ENCODE measurements around the gene SP4.

GRCh38 chr7:21408481-21408820, 19.4 kb upstream of the SP4 start:
- TF ChIP-seq CTCF (IDR thresholded peaks at IDR 0.05) (no peak), POLR2A (IDR thresholded peaks at IDR 0.05) (no peak), POLR2AphosphoS5 (IDR thresholded peaks at IDR 0.05) (no peak)

Data from prostate gland (tissue), 2 donors.